Skin of body (tissue), 2 donors: ENCODE data around the gene KHDC1. TPM values are rescaled to one million over a fixed set of nuclear protein-coding genes. Genes with fewer than 3 reads are reported as not detected.
"Not testable (repeated sequence)": the region's sequence is repeated elsewhere in the genome, so short reads cannot be mapped to it uniquely, and the experiment has no call there.

Experiments
- DNase-seq: peaks from one replicate; lab custom pipeline; 2025; lab: John Stamatoyannopoulos, UW
- total RNA-seq: library from RNA; depleted of rRNA; stranded (reverse); fragments of >200 nt; gene quantifications from one replicate; pipeline ENCODE4 v1.2.3, GENCODE V29; 2014

KHDC1 gene
- total RNA-seq, 1 donor from 2014 or later, result 1.2 TPM

- DNase-seq, result no peak
Measured at GRCh38 chr6:73250016-73250415, 13.0 kb downstream of the KHDC1 start.

DNA sequence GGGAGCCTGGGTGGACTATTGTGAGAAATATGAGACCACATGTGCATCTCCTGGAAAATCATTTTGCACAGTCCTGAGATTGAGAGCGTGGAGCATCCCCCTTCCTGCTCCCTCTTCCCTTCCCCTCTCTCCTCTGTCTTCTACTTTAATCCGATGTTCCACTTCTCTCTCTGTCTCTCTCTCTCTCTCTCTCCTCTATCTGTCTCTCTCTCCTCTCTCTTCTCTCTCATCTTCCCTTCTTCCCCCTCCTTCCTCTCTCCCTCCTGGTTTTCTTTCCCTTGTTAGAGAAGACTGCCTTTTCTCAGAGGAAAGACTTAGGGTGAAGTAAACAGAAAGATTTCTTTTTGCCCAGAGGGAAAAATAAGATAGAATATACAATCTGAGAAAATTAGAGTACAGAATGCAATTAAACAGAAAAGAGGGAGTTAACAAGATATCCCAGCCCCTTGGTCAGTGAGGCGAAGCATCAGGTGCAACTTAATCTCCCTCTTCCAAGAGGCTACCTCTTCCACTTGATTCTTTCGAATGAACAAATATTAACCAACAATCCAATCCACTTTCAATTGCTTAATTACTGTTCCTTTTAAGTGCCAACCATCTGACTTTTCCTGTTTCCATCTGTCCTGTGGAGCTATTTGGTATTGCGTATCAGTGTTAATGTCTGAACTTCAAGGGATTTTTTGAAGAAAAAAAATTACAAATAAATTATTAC, 14.6 kb downstream of the KHDC1 start:
- DNase-seq, result no peak

DNA sequence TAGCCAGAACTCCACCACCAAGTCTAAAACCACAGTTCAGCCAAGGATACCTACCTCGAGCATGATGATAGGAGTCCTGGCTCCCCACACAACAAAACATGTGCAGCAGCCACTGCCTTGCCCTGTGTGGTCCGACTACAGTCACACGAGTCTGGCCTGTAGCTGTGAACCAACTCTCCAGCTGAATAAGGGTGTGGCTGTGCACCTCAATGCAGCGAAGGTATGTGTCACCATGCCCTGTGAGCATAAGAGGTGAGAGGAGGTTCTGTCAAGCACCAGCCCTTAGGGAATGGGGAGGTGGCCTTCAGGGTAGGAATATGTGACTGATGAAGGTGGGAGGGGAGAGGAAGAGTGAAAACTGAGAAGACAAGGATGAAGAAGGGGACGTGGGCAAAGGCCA, 21.0 kb downstream of the KHDC1 start:
- no peak for DNase-seq

GRCh38 chr6:73240730-73241129, 22.3 kb downstream of the KHDC1 start:
- DNase-seq, result no peak

GRCh38 chr6:73236144-73236750, 26.7 kb downstream of the KHDC1 start:
- DNase-seq, result no peak

DNA sequence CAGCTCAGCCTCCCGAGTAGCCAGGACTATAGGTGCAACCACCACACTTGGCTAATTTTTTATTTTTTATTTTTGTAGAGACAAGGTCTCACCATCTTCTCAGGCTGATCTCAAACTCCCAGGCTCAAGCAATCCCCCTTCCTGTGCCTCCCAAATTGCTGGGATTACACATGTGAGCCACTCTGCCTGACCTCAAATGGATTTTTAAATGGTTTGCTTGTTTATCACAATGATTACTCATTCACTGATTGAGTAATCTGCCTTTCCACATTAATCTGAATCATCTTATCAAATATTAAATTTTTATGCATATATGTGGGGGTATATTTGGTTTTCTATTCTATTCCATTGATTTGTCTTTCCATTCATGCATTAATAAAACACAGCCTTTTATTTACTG, 28.3 kb downstream of the KHDC1 start:
- no peak for DNase-seq

- not testable (repeated sequence) for DNase-seq
Measured at GRCh38 chr6:73233971-73234370, 29.0 kb downstream of the KHDC1 start.

DNA sequence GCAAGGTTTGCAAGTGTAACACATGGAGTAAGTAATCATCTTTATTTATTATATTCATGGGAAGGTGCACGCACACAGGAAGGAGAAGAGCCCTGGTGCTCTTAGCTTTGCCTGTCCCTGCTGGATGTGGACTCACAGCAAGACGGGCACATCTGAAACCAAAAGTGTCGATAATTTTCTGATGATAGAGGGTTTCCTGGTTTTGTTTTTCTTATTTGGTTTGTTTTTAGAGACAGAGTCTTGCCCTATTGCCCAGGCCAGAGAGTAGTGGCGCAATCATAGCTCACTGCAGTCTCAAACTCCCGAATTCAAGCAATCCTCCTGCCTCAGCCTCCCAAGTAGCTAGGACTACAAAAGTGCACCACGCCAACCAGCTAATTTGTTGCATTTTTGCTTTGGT, 29.9 kb downstream of the KHDC1 start:
- DNase-seq, result no peak

- DNase-seq, result no peak
Measured at GRCh38 chr6:73231986-73232391, 31.0 kb downstream of the KHDC1 start.

- no peak for DNase-seq
Measured at GRCh38 chr6:73227606-73228255, 35.3 kb downstream of the KHDC1 start.

DNA sequence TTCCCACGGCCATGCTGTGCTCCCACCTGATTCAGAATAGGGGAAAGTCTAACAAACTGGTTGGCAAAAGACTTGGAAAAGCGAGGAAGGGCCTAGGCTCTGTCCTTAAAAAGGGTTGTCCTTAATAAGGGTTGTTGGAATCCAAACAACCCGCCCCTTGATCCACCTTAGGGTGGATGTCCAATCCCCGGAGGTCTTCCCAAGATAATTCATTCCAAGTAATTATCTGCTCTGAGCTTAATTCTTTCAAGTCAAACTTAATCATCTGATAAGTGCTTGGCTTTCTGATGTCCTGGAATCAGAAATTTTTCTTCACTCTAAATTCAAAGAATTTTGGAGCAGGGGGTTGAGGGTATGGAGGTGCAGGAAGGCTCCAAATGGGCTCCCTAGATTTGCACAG, 37.6 kb downstream of the KHDC1 start, which contains the start of gene KHDC1L:
Gene KHDC1L (minus strand): TSS at position 101 of the 400 bp plus-strand sequence. CDS start 88 bp downstream, at position 13.
- DNase-seq, result no peak

DNA sequence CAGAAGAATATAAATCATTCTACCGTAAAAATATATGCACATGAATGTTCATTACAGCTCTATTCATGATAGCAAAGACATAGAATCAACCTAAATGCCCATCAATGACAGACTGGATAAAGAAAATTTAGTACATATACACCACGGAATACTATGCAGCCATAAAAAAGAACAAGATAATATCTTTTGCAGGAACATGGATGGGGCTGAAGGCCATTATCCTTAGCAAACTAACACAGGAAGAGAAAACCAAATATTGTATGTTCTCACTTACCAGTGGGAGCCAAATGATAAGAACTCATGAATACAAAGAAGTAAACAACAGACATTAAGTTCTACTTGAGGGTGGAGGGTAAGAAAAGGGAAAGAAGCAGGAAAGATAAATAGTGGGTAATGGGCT, 46.1 kb downstream of the KHDC1 start:
- no peak for DNase-seq

DNA sequence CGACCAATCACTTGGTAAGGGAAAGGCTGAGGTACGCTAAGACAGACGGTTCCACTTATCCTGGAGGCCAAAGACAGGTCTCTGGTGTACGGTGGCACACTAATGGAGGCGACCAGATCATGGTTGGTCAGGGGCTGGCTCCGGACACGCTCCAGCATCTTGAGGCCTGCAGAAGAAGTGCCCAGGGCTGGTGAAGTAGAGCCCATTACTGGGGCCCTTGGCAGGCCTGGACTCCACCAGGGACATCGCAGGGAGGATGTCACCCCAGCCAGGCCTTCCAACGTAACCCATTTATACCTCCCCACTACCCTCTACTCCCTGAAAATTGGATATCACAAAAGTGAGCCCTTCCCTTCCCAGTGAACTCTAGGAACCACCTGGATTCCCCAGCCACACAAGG, 53.9 kb downstream of the KHDC1 start:
- no peak for DNase-seq

- no peak for DNase-seq
Measured at GRCh38 chr6:73207221-73207837, 55.7 kb downstream of the KHDC1 start.

DNA sequence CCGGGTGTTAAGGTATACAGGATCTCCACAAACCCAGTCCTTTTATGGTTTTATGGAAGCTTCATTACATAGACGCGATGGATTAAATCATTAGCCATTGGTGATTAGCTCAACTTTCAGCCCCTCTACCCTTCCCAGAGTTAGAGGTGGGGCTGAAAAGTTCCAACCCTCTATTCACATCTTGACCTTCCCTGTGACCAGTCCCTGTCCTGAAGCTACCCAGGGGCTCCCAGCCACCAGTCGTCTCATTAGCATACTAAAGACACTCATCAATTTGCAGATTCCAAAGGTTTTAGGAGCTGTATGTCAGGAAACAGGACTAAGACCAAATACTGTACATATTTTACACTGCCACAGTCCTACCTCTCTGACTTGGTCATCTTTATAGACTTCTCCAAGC, 58.7 kb downstream of the KHDC1 start:
- DNase-seq, result no peak

DNA sequence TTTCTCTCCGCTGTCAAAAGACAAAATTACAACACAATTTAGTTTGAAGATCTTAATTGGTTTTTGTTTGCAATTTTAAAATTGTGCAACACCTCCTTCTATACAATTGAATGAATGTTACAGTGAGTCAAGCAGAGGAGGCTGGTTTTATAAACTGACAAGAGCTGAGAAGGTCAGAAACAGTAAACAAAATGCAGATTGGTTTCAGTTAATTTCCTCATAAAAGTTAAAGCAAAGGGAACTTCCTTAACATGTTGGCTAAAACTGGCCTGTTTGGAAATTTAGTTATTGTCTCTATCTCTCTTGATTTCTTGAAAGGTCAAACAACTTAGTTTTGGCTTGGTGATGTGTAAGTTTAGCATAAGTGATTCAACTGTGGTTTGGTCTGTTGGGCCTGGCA, 59.9 kb downstream of the KHDC1 start:
- DNase-seq, result no peak

DNA sequence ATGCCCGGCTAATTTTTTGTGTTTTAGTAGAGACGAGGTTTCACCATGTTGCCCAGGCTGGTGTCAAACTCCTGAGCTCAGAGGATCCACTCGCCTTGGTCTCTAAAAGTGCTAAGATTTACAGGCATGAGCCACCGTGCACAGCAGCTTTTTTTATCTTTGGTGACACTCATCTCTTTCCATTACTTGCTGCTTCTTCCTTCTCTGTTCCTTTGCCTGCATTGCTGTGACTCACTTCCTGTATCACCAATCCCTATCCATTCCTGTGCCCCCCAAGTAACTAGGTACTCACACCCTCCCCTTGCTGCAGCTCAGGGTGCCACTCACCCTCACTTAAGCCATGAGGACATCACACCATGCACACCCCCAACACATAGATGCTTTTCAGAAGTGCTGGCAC, 62.3 kb downstream of the KHDC1 start:
- DNase-seq, result no peak

GRCh38 chr6:73200247-73200646, 62.7 kb downstream of the KHDC1 start:
- DNase-seq, result no peak

GRCh38 chr6:73194744-73195143, 68.3 kb downstream of the KHDC1 start:
- DNase-seq, result no peak

GRCh38 chr6:73193302-73193701, 69.7 kb downstream of the KHDC1 start:
- not testable (repeated sequence) for DNase-seq
